OCI-LY1 (cell line): ENCODE results near the gene PPHLN1.

Experiments
- H2AFZ ChIP-seq: fragments of 200-600 bp; sonication (generic), shearing (Covaris generic); 2 replicates; pipeline ENCODE4 v1.6.0; 2014; ENCODE audit warnings: antibody characterized with exemption, mild to moderate bottlenecking, low read length
- H3F3A ChIP-seq: fragments of 200-600 bp; sonication (generic), shearing (Covaris generic); 2 replicates; pipeline ENCODE4 v1.6.0; 2014; ENCODE audit warnings: mild to moderate bottlenecking, antibody characterized with exemption, low read length, moderate library complexity; ENCODE audit not compliant: insufficient read depth
- H3K27ac ChIP-seq: fragments of 200-600 bp; sonication (generic); 2 replicates; pipeline ENCODE4 v1.5.1; 2014; ENCODE audit warnings: low read length, mixed run types, mild to moderate bottlenecking, low read depth; ENCODE audit not compliant: poor library complexity, severe bottlenecking
- H3K27me3 ChIP-seq: fragments of 200-600 bp; sonication (generic); 2 replicates; pipeline ENCODE4 v1.6.0; 2014; ENCODE audit warnings: antibody characterized with exemption, mild to moderate bottlenecking, low read length, moderate library complexity; ENCODE audit not compliant: insufficient read depth
- H3K36me3 ChIP-seq: fragments of 200-600 bp; sonication (generic); 2 replicates; pipeline ENCODE4 v1.6.1; 2014; ENCODE audit warnings: mild to moderate bottlenecking, antibody characterized with exemption, low read length, moderate library complexity, mixed read lengths; ENCODE audit not compliant: insufficient read depth
- H3K4me1 ChIP-seq: fragments of 200-600 bp; sonication (generic); 2 replicates; pipeline ENCODE4 v1.5.1; 2014; ENCODE audit warnings: mild to moderate bottlenecking, low read length, moderate library complexity; ENCODE audit not compliant: insufficient read depth, severe bottlenecking
- H3K4me2 ChIP-seq: fragments of 200-600 bp; sonication (generic), shearing (Covaris generic); 2 replicates; pipeline ENCODE4 v1.6.1; 2014; ENCODE audit warnings: low read length
- H3K4me3 ChIP-seq: fragments of 200-600 bp; sonication (generic); 2 replicates; pipeline ENCODE4 v1.5.1; 2014; ENCODE audit warnings: low read length, low read depth, mild to moderate bottlenecking, mixed read lengths; ENCODE audit not compliant: poor library complexity, severe bottlenecking
- H3K79me2 ChIP-seq: fragments of 200-600 bp; shearing (Covaris generic); 2 replicates; pipeline ENCODE4 v1.6.1; 2016; ENCODE audit warnings: mixed run types, low read length, mixed read lengths; ENCODE audit not compliant: insufficient read depth
- H3K9ac ChIP-seq: fragments of 200-600 bp; sonication (generic), shearing (Covaris generic); 2 replicates; pipeline ENCODE4 v1.6.1; 2014; ENCODE audit warnings: mild to moderate bottlenecking, low read length, mixed read lengths
- H3K9me2 ChIP-seq: fragments of 200-600 bp; sonication (generic), shearing (Covaris generic); 2 replicates; pipeline ENCODE4 v1.6.1; 2014; ENCODE audit warnings: low read depth, mild to moderate bottlenecking, low read length, mixed read lengths
- H3K9me3 ChIP-seq: fragments of 200-600 bp; shearing (Covaris generic); 2 replicates; pipeline ENCODE4 v1.6.1; 2014; ENCODE audit warnings: low read length, mixed read lengths
- H4K20me1 ChIP-seq: fragments of 200-600 bp; sonication (generic), shearing (Covaris generic); 2 replicates; pipeline ENCODE4 v1.6.0; 2016; ENCODE audit warnings: mild to moderate bottlenecking, low read length; ENCODE audit not compliant: insufficient read depth
- CTCF ChIP-seq: fragments of 200-600 bp; sonication (generic), shearing (Covaris generic); IDR thresholded peaks from 2 replicates; pipeline ENCODE4 v1.5.1; 2017; ENCODE audit warnings: mild to moderate bottlenecking, antibody characterized with exemption, low read length, moderate library complexity, mixed read lengths
- EZH2 ChIP-seq: fragments of 200-600 bp; sonication (generic), shearing (Covaris generic); IDR thresholded peaks from 2 replicates; pipeline ENCODE4 v1.8.0; 2017; ENCODE audit warnings: borderline replicate concordance, mixed run types, mild to moderate bottlenecking, antibody characterized with exemption, low read length, moderate library complexity, mixed read lengths

The PPHLN1 gene

GRCh38 chr12:42473130-42473529 lies 147.2 kb downstream of the PPHLN1 start:
- peaks cover 75% of the 10 kb centered on the region for H3K4me1 ChIP-seq
- no peaks in the 10 kb centered on the region for H3K9me2 ChIP-seq
- peaks cover 15% of the 10 kb centered on the region; the same call in 1 of the 2 replicates for H3F3A ChIP-seq
- no peaks in the 10 kb centered on the region for H4K20me1 ChIP-seq
- H3K9me3 ChIP-seq = no peaks in the 10 kb centered on the region
- H3K27ac ChIP-seq = peak overlapping the region; percentile 98
- H2AFZ ChIP-seq = no peak overlapping the region
- no peak for TF ChIP-seq EZH2
- no peak for TF ChIP-seq CTCF
- no peaks in the 10 kb centered on the region for H3K79me2 ChIP-seq
- H3K4me3 ChIP-seq = no peak overlapping the region
- H3K9ac ChIP-seq = peak overlapping the region; percentile 32
- H3K27me3 ChIP-seq = no peaks in the 10 kb centered on the region
- H3K36me3 ChIP-seq = no peaks in the 10 kb centered on the region
- peak overlapping the region; percentile 46 for H3K4me2 ChIP-seq

- no peaks in the 10 kb centered on the region for H3K9me2 ChIP-seq
- H4K20me1 ChIP-seq = no peaks in the 10 kb centered on the region
- no peak overlapping the region for H2AFZ ChIP-seq
- H3K4me2 ChIP-seq = 0 out of 2 replicates have a peak overlapping the region, but pooled peaks have one; percentile 46
- H3K36me3 ChIP-seq = no peaks in the 10 kb centered on the region
- H3K9me3 ChIP-seq = no peaks in the 10 kb centered on the region
- H3K4me3 ChIP-seq = no peak overlapping the region
- no peaks in the 10 kb centered on the region for H3K27me3 ChIP-seq
- peak overlapping the region; percentile 98 for H3K27ac ChIP-seq
- no peak overlapping the region for H3K9ac ChIP-seq
- H3F3A ChIP-seq = peaks cover 15% of the 10 kb centered on the region; the same call in 1 of the 2 replicates
- H3K4me1 ChIP-seq = peaks cover 71% of the 10 kb centered on the region
- H3K79me2 ChIP-seq = no peaks in the 10 kb centered on the region
- TF ChIP-seq CTCF (no peak), EZH2 (no peak)
Observed at GRCh38 chr12:42473561-42473960, 147.6 kb downstream of the PPHLN1 start.

- peaks cover 68% of the 10 kb centered on the region for H3K4me1 ChIP-seq
- H3K9me3 ChIP-seq = no peaks in the 10 kb centered on the region
- no peaks in the 10 kb centered on the region for H3K79me2 ChIP-seq
- H3K27ac ChIP-seq = peak overlapping the region; percentile 41
- no peaks in the 10 kb centered on the region for H3K27me3 ChIP-seq
- H3K9ac ChIP-seq = no peak overlapping the region
- H3K4me3 ChIP-seq = no peak overlapping the region
- no peak overlapping the region for H2AFZ ChIP-seq
- 0 out of 2 replicates have a peak, but pooled peaks cover 8% of the 10 kb centered on the region for H3F3A ChIP-seq
- no peaks in the 10 kb centered on the region for H3K36me3 ChIP-seq
- TF ChIP-seq CTCF (no peak), EZH2 (no peak)
- no peak overlapping the region for H3K4me2 ChIP-seq
- no peaks in the 10 kb centered on the region for H3K9me2 ChIP-seq
- no peaks in the 10 kb centered on the region for H4K20me1 ChIP-seq
Observed at GRCh38 chr12:42474391-42474790, 148.4 kb downstream of the PPHLN1 start.
